Stimulated activated CD4-positive, alpha-beta T cell treated with anti-CD3 and anti-CD28 coated beads, TNF-alpha, amount 100 ng/mL, for 48 hours (primary cell): ENCODE data around the gene HOXD12.

ENCODE experiments used
- DNase-seq, 3 donors: peaks; one replicate each; pipeline ENCODE4 v3.0.0-alpha.2; 2020; ENCODE audit warnings: low read depth in 3 of 3

HOXD12 gene

GRCh38 chr2:176099728-176100546 lies at the start of gene HOXD12:
HOXD12 (plus strand) TSS chr2:176099795; CDS start chr2:176099802, 7 bp downstream.
- DNase-seq = no peak

GRCh38 chr2:176056406-176056805 lies 43.2 kb upstream of the HOXD12 start:
- no peak for DNase-seq

GRCh38 chr2:176063958-176064357 lies 35.6 kb upstream of the HOXD12 start:
- no peak for DNase-seq

- DNase-seq = no peak
Observed at GRCh38 chr2:176066645-176067588, 32.7 kb upstream of the HOXD12 start.

GRCh38 chr2:176067589-176068418 lies 31.8 kb upstream of the HOXD12 start:
- DNase-seq = no peak

- no peak for DNase-seq
Observed at GRCh38 chr2:176068419-176068832, 31.2 kb upstream of the HOXD12 start.

- no peak for DNase-seq
Observed at GRCh38 chr2:176071330-176072291, 28.0 kb upstream of the HOXD12 start.

- DNase-seq = no peak
Observed at GRCh38 chr2:176072292-176072669, 27.3 kb upstream of the HOXD12 start.

GRCh38 chr2:176072951-176073904 lies 26.4 kb upstream of the HOXD12 start:
- DNase-seq = no peak

- no peak for DNase-seq
Observed at GRCh38 chr2:176074919-176075425, 24.6 kb upstream of the HOXD12 start.

- no peak for DNase-seq
Observed at GRCh38 chr2:176075481-176075880, 24.1 kb upstream of the HOXD12 start.

GRCh38 chr2:176076063-176076462 lies 23.5 kb upstream of the HOXD12 start:
- no peak for DNase-seq

GRCh38 chr2:176076796-176077195 lies 22.8 kb upstream of the HOXD12 start:
- DNase-seq = no peak

- DNase-seq = no peak
Observed at GRCh38 chr2:176078541-176079284, 20.9 kb upstream of the HOXD12 start.

- no peak for DNase-seq
Observed at GRCh38 chr2:176079285-176079830, 20.2 kb upstream of the HOXD12 start.

GRCh38 chr2:176079831-176080539 lies 19.6 kb upstream of the HOXD12 start:
- DNase-seq = no peak

- no peak for DNase-seq
Observed at GRCh38 chr2:176080540-176081375, 18.8 kb upstream of the HOXD12 start.
